DOHH2 (cell line): Measurements from ENCODE around the gene KDM3A.
A peak's percentile ranks its signal among the peaks of the same experiment; 100 is the strongest.

ENCODE experiments used
- H3F3A ChIP-seq: fragments of 200-600 bp; sonication (generic), shearing (Covaris generic); 2 replicates; pipeline ENCODE4 v1.6.0; 2016; ENCODE audit warnings: antibody characterized with exemption, mild to moderate bottlenecking; ENCODE audit not compliant: control insufficient read depth, insufficient read depth
- H3K27ac ChIP-seq: fragments of 200-600 bp; sonication (generic); 2 replicates; pipeline ENCODE4 v1.5.1; 2014; ENCODE audit warnings: low read depth, mild to moderate bottlenecking, low read length, moderate library complexity
- H3K27me3 ChIP-seq: fragments of 200-600 bp; sonication (generic); 2 replicates; pipeline ENCODE4 v1.6.1; 2014; ENCODE audit warnings: mild to moderate bottlenecking, low read length, mixed read lengths; ENCODE audit not compliant: control insufficient read depth
- H3K36me3 ChIP-seq: fragments of 200-600 bp; sonication (generic); 2 replicates; pipeline ENCODE4 v1.6.1; 2014; ENCODE audit warnings: mild to moderate bottlenecking, low read length, moderate library complexity, mixed read lengths; ENCODE audit not compliant: control insufficient read depth
- H3K4me1 ChIP-seq: fragments of 200-600 bp; sonication (generic); 2 replicates; pipeline ENCODE4 v1.6.1; 2014; ENCODE audit warnings: mild to moderate bottlenecking, low read length, mixed read lengths; ENCODE audit not compliant: control insufficient read depth
- H3K4me2 ChIP-seq: fragments of 200-600 bp; sonication (generic); 2 replicates; pipeline ENCODE4 v1.6.0; 2014; ENCODE audit warnings: mild to moderate bottlenecking, low read length, moderate library complexity
- H3K4me3 ChIP-seq: fragments of 200-600 bp; sonication (generic); 2 replicates; pipeline ENCODE4 v1.5.1; 2014; ENCODE audit warnings: mild to moderate bottlenecking, low read length, mixed read lengths
- H3K79me2 ChIP-seq: fragments of 200-600 bp; sonication (generic); 2 replicates; pipeline ENCODE4 v1.6.1; 2014; ENCODE audit warnings: mild to moderate bottlenecking, low read length, mixed read lengths; ENCODE audit not compliant: control insufficient read depth
- H3K9me2 ChIP-seq: fragments of 200-600 bp; sonication (generic); replicated peaks from 2 replicates; pipeline ENCODE4 v1.6.1; 2014; ENCODE audit warnings: mild to moderate bottlenecking, low read length, mixed read lengths; ENCODE audit not compliant: control insufficient read depth
- H3K9me3 ChIP-seq: fragments of 200-600 bp; sonication (generic); 2 replicates; pipeline ENCODE4 v1.6.1; 2014; ENCODE audit warnings: antibody characterized with exemption, low read length, mixed read lengths; ENCODE audit not compliant: control insufficient read depth, insufficient read depth
- H4K20me1 ChIP-seq: fragments of 200-600 bp; sonication (generic); 2 replicates; pipeline ENCODE4 v1.6.0; 2014; ENCODE audit warnings: low read depth, mild to moderate bottlenecking, antibody characterized with exemption, low read length, moderate library complexity; ENCODE audit not compliant: control insufficient read depth, insufficient read depth
- EZH2phosphoT487 ChIP-seq: fragments of 200-600 bp; sonication (generic); IDR thresholded peaks from 2 replicates; pipeline ENCODE4 v1.6.1; 2017; ENCODE audit warnings: borderline replicate concordance, mild to moderate bottlenecking, antibody characterized with exemption, low read length, moderate library complexity, mixed read lengths
- TF ChIP-seq, protein P1 (sequence below): fragments of 200-600 bp; sonication (generic); IDR thresholded peaks from one replicate; pipeline ENCODE4 v1.5.1; 2014; ENCODE audit warnings: antibody characterized with exemption, mild to moderate bottlenecking, low read depth, low read length; ENCODE audit not compliant: poor library complexity, severe bottlenecking

Gene KDM3A

GRCh38 chr2:86436328-86436727 is 4.8 kb upstream of the KDM3A start:
- no peak overlapping the region for H3K4me3 ChIP-seq
- peaks cover 8% of the 10 kb centered on the region for H3F3A ChIP-seq
- no peaks in the 10 kb centered on the region for H4K20me1 ChIP-seq
- peaks cover 27% of the 10 kb centered on the region for H3K9me3 ChIP-seq
- H3K27ac ChIP-seq, result no peak overlapping the region
- H3K36me3 ChIP-seq, result peaks cover 3% of the 10 kb centered on the region; the same call in 1 of the 2 replicates
- no peak for TF ChIP-seq EZH2phosphoT487
- TF ChIP-seq, protein P1, sequence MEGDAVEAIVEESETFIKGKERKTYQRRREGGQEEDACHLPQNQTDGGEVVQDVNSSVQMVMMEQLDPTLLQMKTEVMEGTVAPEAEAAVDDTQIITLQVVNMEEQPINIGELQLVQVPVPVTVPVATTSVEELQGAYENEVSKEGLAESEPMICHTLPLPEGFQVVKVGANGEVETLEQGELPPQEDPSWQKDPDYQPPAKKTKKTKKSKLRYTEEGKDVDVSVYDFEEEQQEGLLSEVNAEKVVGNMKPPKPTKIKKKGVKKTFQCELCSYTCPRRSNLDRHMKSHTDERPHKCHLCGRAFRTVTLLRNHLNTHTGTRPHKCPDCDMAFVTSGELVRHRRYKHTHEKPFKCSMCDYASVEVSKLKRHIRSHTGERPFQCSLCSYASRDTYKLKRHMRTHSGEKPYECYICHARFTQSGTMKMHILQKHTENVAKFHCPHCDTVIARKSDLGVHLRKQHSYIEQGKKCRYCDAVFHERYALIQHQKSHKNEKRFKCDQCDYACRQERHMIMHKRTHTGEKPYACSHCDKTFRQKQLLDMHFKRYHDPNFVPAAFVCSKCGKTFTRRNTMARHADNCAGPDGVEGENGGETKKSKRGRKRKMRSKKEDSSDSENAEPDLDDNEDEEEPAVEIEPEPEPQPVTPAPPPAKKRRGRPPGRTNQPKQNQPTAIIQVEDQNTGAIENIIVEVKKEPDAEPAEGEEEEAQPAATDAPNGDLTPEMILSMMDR, result no peak
- H3K4me1 ChIP-seq, result peaks cover 9% of the 10 kb centered on the region
- no peaks in the 10 kb centered on the region for H3K79me2 ChIP-seq
- no peaks in the 10 kb centered on the region for H3K27me3 ChIP-seq
- H3K4me2 ChIP-seq, result no peak overlapping the region
- no peaks in the 10 kb centered on the region for H3K9me2 ChIP-seq

- H3K4me3 ChIP-seq, result peak overlapping the region; percentile 97
- no peaks in the 10 kb centered on the region for H3K9me2 ChIP-seq
- H3K4me2 ChIP-seq, result peak overlapping the region; percentile 83
- no peak for TF ChIP-seq EZH2phosphoT487
- TF ChIP-seq, protein P1, result no peak
- H3K9me3 ChIP-seq, result peaks cover 27% of the 10 kb centered on the region
- peaks cover 33% of the 10 kb centered on the region for H3K79me2 ChIP-seq
- no peaks in the 10 kb centered on the region for H3K27me3 ChIP-seq
- peaks cover 35% of the 10 kb centered on the region for H3K36me3 ChIP-seq
- H4K20me1 ChIP-seq, result peaks cover 12% of the 10 kb centered on the region
- H3K27ac ChIP-seq, result peak overlapping the region; percentile 91
- peaks cover 11% of the 10 kb centered on the region for H3F3A ChIP-seq
- H3K4me1 ChIP-seq, result peaks cover 25% of the 10 kb centered on the region
Measured at GRCh38 chr2:86439879-86440630, 1.1 kb upstream of the KDM3A start.

DNA sequence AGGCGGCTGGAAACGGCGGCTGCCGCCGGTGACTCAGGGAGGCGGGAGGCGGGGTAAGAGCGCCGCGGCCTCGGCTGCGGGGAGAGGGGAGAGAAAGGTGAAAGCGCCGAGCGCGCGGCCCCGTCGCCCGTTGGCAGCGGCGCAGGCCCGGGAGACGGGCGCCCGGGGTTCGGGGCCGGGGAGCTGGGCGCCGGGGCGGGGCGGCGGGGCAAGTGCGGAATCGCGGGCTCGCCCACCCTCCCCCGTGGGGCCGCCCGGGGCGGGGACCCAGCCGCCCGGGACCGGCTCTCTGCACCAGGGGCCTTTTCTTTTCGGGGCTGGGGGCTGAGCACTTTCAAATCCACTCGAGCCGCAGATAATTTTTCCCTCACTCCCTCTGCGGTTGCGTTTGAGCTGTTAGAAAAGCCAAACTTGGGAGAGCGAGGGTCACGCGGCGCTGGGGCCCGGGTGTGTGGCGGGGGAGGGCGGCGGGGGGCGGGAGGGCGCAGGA is 266 bp downstream of the KDM3A start:
- TF ChIP-seq, protein P1, result no peak
- no peak for TF ChIP-seq EZH2phosphoT487
- Histone ChIP-seq H3K27ac (peak overlapping the region; percentile 91), H3F3A (peaks cover 11% of the 10 kb centered on the region), H3K27me3 (no peaks in the 10 kb centered on the region), H3K4me2 (peak overlapping the region; percentile 97; the same call in 1 of the 2 replicates), H3K9me2 (no peaks in the 10 kb centered on the region), H3K79me2 (peaks cover 47% of the 10 kb centered on the region), H3K4me1 (peaks cover 25% of the 10 kb centered on the region), H4K20me1 (peaks cover 12% of the 10 kb centered on the region), H3K9me3 (peaks cover 27% of the 10 kb centered on the region), H3K4me3 (peak overlapping the region; percentile 97), H3K36me3 (peaks cover 49% of the 10 kb centered on the region)
